Measurements from ENCODE around the gene RUSC1.

- TF ChIP-seq POLR2AphosphoS5 (IDR thresholded peaks at IDR 0.05; ENCODE audit: borderline replicate concordance, low read depth, low read length) (no peak), EZH2 (IDR thresholded peaks at IDR 0.05) (no peak), FOXP2 (optimal IDR thresholded peaks at IDR 0.05; ENCODE audit: control extremely low read depth, extremely low read length, insufficient read depth) (no peak)
Observed at GRCh38 chr1:155320252-155320651, 442 bp upstream of the RUSC1 start.

Data from SK-N-MC (cell line).